SK-N-SH (cell line): ENCODE measurements around the gene USP10. TPM values are rescaled to one million over a fixed set of nuclear protein-coding genes. Genes with fewer than 3 reads are reported as not detected.

Experiments used
- CTCF ChIA-PET: fragments of 300-600, 350-600 bp; formaldehyde crosslinking; extraction: SDS; loops from one replicate; lab custom pipeline; 2021; lab: Yijun Ruan, JAX
- POLR2A ChIA-PET: fragments of 350-600 bp; sonication (Branson Sonifier 250); formaldehyde crosslinking; extraction: SDS; loops from one replicate; lab custom pipeline; 2020; ENCODE audit warnings: antibody characterized with exemption, inconsistent platforms; lab: Yijun Ruan, JAX
- DNase-seq: peaks from one replicate; pipeline ENCODE4 v3.0.0; 2012
- H2AFZ ChIP-seq: fragments of 200-600 bp; sonication (generic); 2 replicates; pipeline ENCODE4 v1.8.1; 2016; ENCODE audit warnings: antibody characterized with exemption, mild to moderate bottlenecking, low read depth
- H3F3A ChIP-seq: fragments of 200-600 bp; sonication (generic); replicated peaks from 2 replicates; pipeline ENCODE3; 2016; ENCODE audit warnings: antibody characterized with exemption, mild to moderate bottlenecking; ENCODE audit not compliant: insufficient read depth
- H3K27ac ChIP-seq, 2 experiments: fragments of 200-500 bp in 1 of 2; fragments of 200-600 bp in 1 of 2; sonication (Bioruptor generic) in 1 of 2; sonication (generic), shearing (Covaris generic) in 1 of 2; 2 replicates each; pipeline versions ENCODE4 v1.5.1 to v1.6.1; 2014 to 2016; ENCODE audit warnings: low read depth in 2 of 2, inconsistent platforms in 1 of 2, low read length in 1 of 2, mild to moderate bottlenecking in 1 of 2, mixed read lengths in 1 of 2
- H3K27me3 ChIP-seq: fragments of 200-600 bp; sonication (generic), shearing (Covaris generic); 2 replicates; pipeline ENCODE4 v1.6.1; 2016; ENCODE audit warnings: mixed run types; ENCODE audit not compliant: insufficient read depth
- H3K36me3 ChIP-seq, 2 experiments: fragments of 200-500 bp in 1 of 2; fragments of 200-600 bp in 1 of 2; sonication (Bioruptor generic) in 1 of 2; sonication (generic) in 1 of 2; replicated peaks in 1 of 2; 2 replicates each; pipeline versions ENCODE3 to v1.5.1; 2014 to 2016; ENCODE audit warnings: low read length in 1 of 2, mild to moderate bottlenecking in 1 of 2; ENCODE audit not compliant: insufficient read depth in 2 of 2, control insufficient read depth in 1 of 2
- H3K4me1 ChIP-seq, 2 experiments: fragments of 200-500 bp in 1 of 2; fragments of 200-600 bp in 1 of 2; sonication (Bioruptor generic) in 1 of 2; sonication (generic), shearing (Covaris generic) in 1 of 2; 2 replicates each; pipeline versions ENCODE4 v1.5.1 to v1.6.1; 2014 to 2016; ENCODE audit warnings: low read depth in 1 of 2, low read length in 1 of 2, mixed run types in 1 of 2; ENCODE audit not compliant: insufficient read depth in 2 of 2, control insufficient read depth in 1 of 2
- H3K4me2 ChIP-seq: fragments of 200-600 bp; sonication (generic), shearing (Covaris generic); 2 replicates; pipeline ENCODE4 v1.6.1; 2017; ENCODE audit warnings: mixed run types
- H3K4me3 ChIP-seq, 2 experiments: fragments of 200-500 bp in 1 of 2; fragments of 200-600 bp in 1 of 2; sonication (Bioruptor generic) in 1 of 2; sonication (generic), shearing (Covaris generic) in 1 of 2; 2 replicates each; pipeline versions ENCODE4 v1.5.1 to v1.8.1; 2014 to 2016; ENCODE audit warnings: low read depth in 2 of 2, inconsistent platforms in 1 of 2, low read length in 1 of 2, mild to moderate bottlenecking in 1 of 2, mixed read lengths in 1 of 2, moderate library complexity in 1 of 2
- H3K79me2 ChIP-seq: fragments of 200-600 bp; sonication (generic); 2 replicates; pipeline ENCODE4 v1.8.1; 2017; ENCODE audit warnings: mild to moderate bottlenecking; ENCODE audit not compliant: insufficient read depth
- H3K9ac ChIP-seq: fragments of 200-600 bp; sonication (generic); 2 replicates; pipeline ENCODE4 v1.6.1; 2017; ENCODE audit warnings: mixed run types
- H3K9me2 ChIP-seq: fragments of 200-600 bp; sonication (generic); 2 replicates; pipeline ENCODE4 v1.6.1; 2017; ENCODE audit warnings: mixed run types
- H3K9me3 ChIP-seq: fragments of 200-600 bp; sonication (generic); 2 replicates; pipeline ENCODE4 v1.6.1; 2017; ENCODE audit warnings: mixed run types, mild to moderate bottlenecking, moderate library complexity
- H4K20me1 ChIP-seq: fragments of 200-600 bp; sonication (generic); 2 replicates; pipeline ENCODE4 v1.6.1; 2017; ENCODE audit warnings: mild to moderate bottlenecking, mixed run types; ENCODE audit not compliant: insufficient read depth
- EP300 ChIP-seq, 2 experiments: IDR thresholded peaks; 2 replicates each; pipeline versions ENCODE4 v1.4.0 to v1.6.1; 2012; ENCODE audit warnings: borderline replicate concordance in 1 of 2, low read depth in 1 of 2, low read length in 1 of 2
- FOXJ3 ChIP-seq: sonication (generic); formaldehyde crosslinking; IDR thresholded peaks from 2 replicates; pipeline ENCODE4 v1.5.1; 2020; ENCODE audit warnings: mild to moderate bottlenecking, missing genetic modification reagents
- GABPA ChIP-seq: IDR thresholded peaks from 2 replicates; pipeline ENCODE4 v1.4.0; 2012; ENCODE audit warnings: low read depth, mild to moderate bottlenecking
- IRF3 ChIP-seq: fragments of 150-350 bp; IDR thresholded peaks from 2 replicates; pipeline ENCODE4 v1.6.1; 2016; ENCODE audit warnings: mild to moderate bottlenecking, low read depth, low read length
- MXI1 ChIP-seq: IDR thresholded peaks from 2 replicates; pipeline ENCODE4 v1.6.1; 2012; ENCODE audit warnings: mild to moderate bottlenecking, low read depth, low read length, improper control_type of control experiment
- YY1 ChIP-seq: IDR thresholded peaks from 2 replicates; pipeline ENCODE4 v1.4.0; 2012; ENCODE audit warnings: low read depth, mild to moderate bottlenecking
- ZBTB33 ChIP-seq: IDR thresholded peaks from 2 replicates; pipeline ENCODE4 v1.4.0; 2012; ENCODE audit warnings: low read depth, borderline replicate concordance
- WGBS: methylation state at CpG from one replicate; pipeline ENCODE4 v1.1.6; 2017; ENCODE audit warnings: low lambda C conversion rate; 5-methylcytosine and 5-hydroxymethylcytosine counted together
- polyA plus RNA-seq, 3 experiments: library from polyadenylated mRNA; depleted of rRNA; stranded (reverse); fragments of >200 nt; gene quantifications; 2 replicates each; pipeline ENCODE4 v1.2.3, GENCODE V29; 2012

Gene USP10
- polyA plus RNA-seq, 1 of the 3 experiments (the other 2 are of a cell fraction): 49.2 TPM

GRCh38 chr16:84765616-84766580, 66.1 kb downstream of the USP10 start:
- CTCF ChIA-PET: interaction anchor here (0.8 to 9.7 kb wide), 14 partner anchors 10 to 206 kb away, joined by 3 to 89 read pairs (median 4); no protein-coding TSS in a partner anchor
- no peak overlapping the region for H3K4me3 ChIP-seq
- peaks cover 51 to 68% of the 10 kb centered on the region in 2 experiments for H3K36me3 ChIP-seq
- H3K9me2 ChIP-seq: no peaks in the 10 kb centered on the region
- H3K4me1 ChIP-seq: peaks cover 0 to 13% of the 10 kb centered on the region in 2 experiments; a peak in 2 of 4 replicates
- TF ChIP-seq ZBTB33 (no peak), GABPA (no peak), FOXJ3 (CRISPR knock-in tag) (no peak), YY1 (no peak)
- H4K20me1 ChIP-seq: peaks cover 12% of the 10 kb centered on the region; the same call in 1 of the 2 replicates
- no peak overlapping the region for H3K27ac ChIP-seq
- POLR2A ChIA-PET: no interaction called here
- no peak overlapping the region for H3K9ac ChIP-seq
- H3K79me2 ChIP-seq: peaks cover 23% of the 10 kb centered on the region
- H3F3A ChIP-seq: peaks cover under 1% of the 10 kb centered on the region
- no peak overlapping the region for H2AFZ ChIP-seq
- H3K4me2 ChIP-seq: no peak overlapping the region
- H3K9me3 ChIP-seq: no peaks in the 10 kb centered on the region
- no peak for DNase-seq
- H3K27me3 ChIP-seq: no peaks in the 10 kb centered on the region
- 94% methylated on average over 17 of the region's 17 CpGs for WGBS

- no peak overlapping the region for H2AFZ ChIP-seq
- no peak overlapping the region for H3K4me2 ChIP-seq
- H3K36me3 ChIP-seq: peaks cover 51 to 60% of the 10 kb centered on the region in 2 experiments
- WGBS: 88% methylated on average over 11 of the region's 11 CpGs
- ChIA-PET POLR2A (no interaction called here), CTCF (interaction anchor here (0.8 to 9.7 kb wide), 9 partner anchors 8 to 238 kb away, joined by 3 to 89 read pairs (median 5); no protein-coding TSS in a partner anchor)
- no peak overlapping the region for H3K27ac ChIP-seq
- TF ChIP-seq IRF3: no peak
- no peak for TF ChIP-seq MXI1
- no peak for TF ChIP-seq YY1
- TF ChIP-seq EP300 (IDR thresholded peaks at IDR 0.05; ENCODE audit: borderline replicate concordance in 1 of 2, low read depth in 1 of 2, low read length in 1 of 2): no peak
- H4K20me1 ChIP-seq: 0 out of 2 replicates have a peak, but pooled peaks cover 8% of the 10 kb centered on the region
- no peak overlapping the region for H3K9ac ChIP-seq
- no peaks in the 10 kb centered on the region for H3F3A ChIP-seq
- H3K4me3 ChIP-seq: no peak overlapping the region
- H3K79me2 ChIP-seq: peaks cover 31% of the 10 kb centered on the region; the same call in 1 of the 2 replicates
- no peak for DNase-seq
- no peaks in the 10 kb centered on the region for H3K9me2 ChIP-seq
- H3K4me1 ChIP-seq: peaks cover 0 to 13% of the 10 kb centered on the region in 2 experiments; a peak in 2 of 4 replicates
- H3K27me3 ChIP-seq: no peaks in the 10 kb centered on the region
- H3K9me3 ChIP-seq: no peaks in the 10 kb centered on the region
Measured at GRCh38 chr16:84766978-84767773, 67.4 kb downstream of the USP10 start.
